Hippocampal formation (tissue), 2 donors: ENCODE results near the gene CACNG1.
"Not testable (repeated sequence)": the region's sequence is repeated elsewhere in the genome, so short reads cannot be mapped to it uniquely, and the experiment has no call there.

Experiments
- DNase-seq, 2 donors: peaks; one replicate each; lab custom pipeline; 2025; lab: John Stamatoyannopoulos, UW

The CACNG1 gene

GRCh38 chr17:67079491-67079890 lies 35.1 kb downstream of the CACNG1 start:
- DNase-seq: no peak

- no peak for DNase-seq
Measured at GRCh38 chr17:67080804-67081203, 36.5 kb downstream of the CACNG1 start.

- DNase-seq: no peak
Measured at GRCh38 chr17:67082107-67082506, 37.8 kb downstream of the CACNG1 start.

- DNase-seq: no peak
Measured at GRCh38 chr17:67085406-67085805, 41.1 kb downstream of the CACNG1 start.

GRCh38 chr17:67088639-67089038 lies 44.3 kb downstream of the CACNG1 start:
- no peak for DNase-seq

- DNase-seq: no peak
Measured at GRCh38 chr17:67090341-67090740, 46.0 kb downstream of the CACNG1 start.

GRCh38 chr17:67092291-67092690 lies 47.9 kb downstream of the CACNG1 start:
- no peak for DNase-seq

- not testable (repeated sequence) for DNase-seq
Measured at GRCh38 chr17:67092710-67093109, 48.4 kb downstream of the CACNG1 start.

GRCh38 chr17:67093348-67093747 lies 49.0 kb downstream of the CACNG1 start:
- no peak for DNase-seq

- not testable (repeated sequence) for DNase-seq
Measured at GRCh38 chr17:67095291-67095690, 50.9 kb downstream of the CACNG1 start.

- DNase-seq: no peak
Measured at GRCh38 chr17:67095803-67096202, 51.4 kb downstream of the CACNG1 start.

- no peak for DNase-seq
Measured at GRCh38 chr17:67096609-67097008, 52.3 kb downstream of the CACNG1 start.

- no peak for DNase-seq
Measured at GRCh38 chr17:67098006-67098405, 53.7 kb downstream of the CACNG1 start.

- not testable (repeated sequence) for DNase-seq
Measured at GRCh38 chr17:67104641-67105040, 60.3 kb downstream of the CACNG1 start.

GRCh38 chr17:67105213-67105612 lies 60.9 kb downstream of the CACNG1 start:
- no peak for DNase-seq
